Measurements from ENCODE around the gene SHISA5. TPM values are rescaled to one million over a fixed set of nuclear protein-coding genes. Genes with fewer than 3 reads are reported as not detected.
A peak's percentile ranks its signal among the peaks of the same experiment; 100 is the strongest.

SHISA5 gene
- total and polyA plus RNA-seq, 2 experiments from 2014 or later, result 192 to 369 TPM

- Histone ChIP-seq H3K79me2 (peaks cover 13% of the 10 kb centered on the region), H2AFZ (peak overlapping the region; percentile 91), H3K4me3 (peak overlapping the region; percentile 51), H3K27me3 (no peaks in the 10 kb centered on the region), H3K4me1 (ENCODE audit: insufficient read depth) (peaks cover 13% of the 10 kb centered on the region), H3K27ac (peak overlapping the region; percentile 86), H3K4me2 (peak overlapping the region; percentile 99), H3K9me3 (ENCODE audit: low read depth) (no peaks in the 10 kb centered on the region), H4K20me1 (ENCODE audit: insufficient read depth, poor library complexity, severe bottlenecking) (no peaks in the 10 kb centered on the region), H3K9me2 (replicated peaks; ENCODE audit: insufficient read depth) (no peaks in the 10 kb centered on the region), H3K36me3 (replicated peaks; ENCODE audit: insufficient read depth, low read depth) (no peaks in the 10 kb centered on the region)
- peak; percentile 72 for DNase-seq (ENCODE audit: low spot score)
- 7% methylated on average over 12 of the region's 26 CpGs for WGBS (ENCODE audit: low lambda C conversion rate, missing lambda C conversion rate)
- TF ChIP-seq, protein P1, sequence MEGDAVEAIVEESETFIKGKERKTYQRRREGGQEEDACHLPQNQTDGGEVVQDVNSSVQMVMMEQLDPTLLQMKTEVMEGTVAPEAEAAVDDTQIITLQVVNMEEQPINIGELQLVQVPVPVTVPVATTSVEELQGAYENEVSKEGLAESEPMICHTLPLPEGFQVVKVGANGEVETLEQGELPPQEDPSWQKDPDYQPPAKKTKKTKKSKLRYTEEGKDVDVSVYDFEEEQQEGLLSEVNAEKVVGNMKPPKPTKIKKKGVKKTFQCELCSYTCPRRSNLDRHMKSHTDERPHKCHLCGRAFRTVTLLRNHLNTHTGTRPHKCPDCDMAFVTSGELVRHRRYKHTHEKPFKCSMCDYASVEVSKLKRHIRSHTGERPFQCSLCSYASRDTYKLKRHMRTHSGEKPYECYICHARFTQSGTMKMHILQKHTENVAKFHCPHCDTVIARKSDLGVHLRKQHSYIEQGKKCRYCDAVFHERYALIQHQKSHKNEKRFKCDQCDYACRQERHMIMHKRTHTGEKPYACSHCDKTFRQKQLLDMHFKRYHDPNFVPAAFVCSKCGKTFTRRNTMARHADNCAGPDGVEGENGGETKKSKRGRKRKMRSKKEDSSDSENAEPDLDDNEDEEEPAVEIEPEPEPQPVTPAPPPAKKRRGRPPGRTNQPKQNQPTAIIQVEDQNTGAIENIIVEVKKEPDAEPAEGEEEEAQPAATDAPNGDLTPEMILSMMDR (IDR thresholded peaks at IDR 0.05; ENCODE audit: poor library complexity), result no peak
- TF ChIP-seq EZH2 (IDR thresholded peaks at IDR 0.05; ENCODE audit: borderline replicate concordance) (no peak), EZH2phosphoT487 (IDR thresholded peaks at IDR 0.05; ENCODE audit: low read depth, severe bottlenecking, unreplicated experiment) (no peak)
Observed at GRCh38 chr3:48503401-48504050, 448 bp downstream of the SHISA5 start.

DNA sequence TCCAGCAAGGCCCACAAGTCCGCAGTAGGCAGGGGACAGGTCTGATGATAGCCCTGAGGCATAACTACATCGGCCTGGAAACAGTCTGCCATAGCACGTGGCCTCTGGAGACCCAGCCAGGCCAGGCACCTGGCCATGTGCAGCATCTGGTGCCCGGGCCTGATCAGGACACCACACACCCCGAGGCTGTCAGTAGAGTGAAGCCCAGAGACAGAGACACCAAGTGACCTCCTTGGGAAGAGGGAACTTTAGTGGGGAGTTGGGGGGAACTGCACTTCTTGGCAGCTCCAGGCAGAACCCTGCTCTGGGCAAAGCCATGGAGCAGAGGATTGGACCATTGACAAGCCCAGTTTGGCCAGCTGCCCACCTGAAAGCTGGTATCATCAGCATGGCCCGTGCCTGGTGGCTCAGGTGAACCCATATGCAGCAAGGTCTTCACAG lies 1.2 kb downstream of the SHISA5 start:
- H3K79me2 ChIP-seq, result peaks cover 13% of the 10 kb centered on the region
- 87% methylated on average over 6 of the region's 6 CpGs for WGBS (ENCODE audit: low lambda C conversion rate, missing lambda C conversion rate)
- H3K9me3 ChIP-seq (ENCODE audit: low read depth), result no peaks in the 10 kb centered on the region
- H4K20me1 ChIP-seq (ENCODE audit: insufficient read depth, poor library complexity, severe bottlenecking), result no peaks in the 10 kb centered on the region
- H3K27me3 ChIP-seq, result no peaks in the 10 kb centered on the region
- H2AFZ ChIP-seq, result no peak overlapping the region
- no peak for DNase-seq (ENCODE audit: low spot score)
- no peaks in the 10 kb centered on the region for H3K9me2 ChIP-seq (replicated peaks; ENCODE audit: insufficient read depth)
- H3K27ac ChIP-seq, result peak overlapping the region; percentile 86
- H3K4me2 ChIP-seq, result peak overlapping the region; percentile 99
- TF ChIP-seq, protein P1 (IDR thresholded peaks at IDR 0.05; ENCODE audit: poor library complexity), result no peak
- TF ChIP-seq EZH2phosphoT487 (IDR thresholded peaks at IDR 0.05; ENCODE audit: low read depth, severe bottlenecking, unreplicated experiment) (no peak), EZH2 (IDR thresholded peaks at IDR 0.05; ENCODE audit: borderline replicate concordance) (no peak)
- peaks cover 13% of the 10 kb centered on the region for H3K4me1 ChIP-seq (ENCODE audit: insufficient read depth)
- H3K36me3 ChIP-seq (replicated peaks; ENCODE audit: insufficient read depth, low read depth), result no peaks in the 10 kb centered on the region
- H3K4me3 ChIP-seq, result no peak overlapping the region

DNA sequence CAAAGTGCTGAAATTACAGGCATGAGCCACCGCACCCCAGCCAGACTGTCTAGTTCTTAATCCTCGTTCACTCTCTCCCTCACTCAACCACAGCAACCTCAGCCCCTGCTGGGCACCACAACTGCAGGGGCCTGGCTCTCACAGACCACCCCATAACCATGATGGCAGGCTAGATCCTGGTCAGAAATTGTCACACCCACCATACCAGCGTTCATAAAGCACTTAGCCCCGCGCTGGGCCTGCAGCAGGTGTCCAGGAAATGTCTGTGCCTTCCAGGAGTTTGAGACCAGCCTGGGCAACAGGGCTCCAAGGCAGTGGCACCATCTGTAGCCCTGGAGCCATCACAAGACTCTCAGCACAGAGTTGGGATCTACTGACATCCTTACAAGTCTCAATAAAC lies 1.9 kb downstream of the SHISA5 start:
- no peak overlapping the region for H3K4me3 ChIP-seq
- peaks cover 13% of the 10 kb centered on the region for H3K79me2 ChIP-seq
- no peak overlapping the region for H2AFZ ChIP-seq
- H3K9me2 ChIP-seq (replicated peaks; ENCODE audit: insufficient read depth), result no peaks in the 10 kb centered on the region
- no peaks in the 10 kb centered on the region for H3K36me3 ChIP-seq (replicated peaks; ENCODE audit: insufficient read depth, low read depth)
- peaks cover 13% of the 10 kb centered on the region for H3K4me1 ChIP-seq (ENCODE audit: insufficient read depth)
- no peaks in the 10 kb centered on the region for H3K27me3 ChIP-seq
- no peak for DNase-seq (ENCODE audit: low spot score)
- no peak overlapping the region for H3K4me2 ChIP-seq
- H3K9me3 ChIP-seq (ENCODE audit: low read depth), result no peaks in the 10 kb centered on the region
- no peaks in the 10 kb centered on the region for H4K20me1 ChIP-seq (ENCODE audit: insufficient read depth, poor library complexity, severe bottlenecking)
- TF ChIP-seq EZH2phosphoT487 (IDR thresholded peaks at IDR 0.05; ENCODE audit: low read depth, severe bottlenecking, unreplicated experiment) (no peak), EZH2 (IDR thresholded peaks at IDR 0.05; ENCODE audit: borderline replicate concordance) (no peak)
- TF ChIP-seq, protein P1 (IDR thresholded peaks at IDR 0.05; ENCODE audit: poor library complexity), result no peak
- 92% methylated on average over 5 of the region's 5 CpGs for whole genome bisulfite sequencing (ENCODE audit: low lambda C conversion rate, missing lambda C conversion rate)
- no peak overlapping the region for H3K27ac ChIP-seq
